Natural killer cell (primary cell): ENCODE data around the gene CYB5R3. TPM values are rescaled to one million over a fixed set of nuclear protein-coding genes. Genes with fewer than 3 reads are reported as not detected.

ENCODE experiments used
- ATAC-seq, 3 donors: fragments of 150-1000 bp in 2 of 3; fragments of 200-7000 bp in 1 of 3; cut with Tn5 transposase; 1 replicate in 1 of 3; 2 replicates in 2 of 3; pipeline ENCODE4 v1.10.0; 2021; ENCODE audit warnings: mild to moderate bottlenecking in 2 of 3, moderate library complexity in 2 of 3
- DNase-seq, 2 donors: peaks; one replicate each; pipeline versions ENCODE4 v3.0.0 to v3.0.0-alpha.2; 2013 to 2021; ENCODE audit warnings: mixed read lengths in 1 of 2
- H3K27ac ChIP-seq: one replicate; pipeline ENCODE4 v1.5.1; 2013; ENCODE audit warnings: mild to moderate bottlenecking, low read length
- H3K27me3 ChIP-seq: one replicate; pipeline ENCODE4 v1.6.1; 2013; ENCODE audit warnings: low read length; ENCODE audit not compliant: control insufficient read depth, insufficient read depth
- H3K36me3 ChIP-seq: one replicate; pipeline ENCODE4 v1.6.1; 2013; ENCODE audit warnings: low read length; ENCODE audit not compliant: control insufficient read depth, insufficient read depth
- H3K4me1 ChIP-seq: one replicate; pipeline ENCODE4 v1.6.1; 2013; ENCODE audit warnings: low read length; ENCODE audit not compliant: control insufficient read depth, insufficient read depth
- H3K4me3 ChIP-seq: one replicate; pipeline ENCODE4 v1.5.1; 2013; ENCODE audit warnings: low read length
- H3K9me3 ChIP-seq: one replicate; pipeline ENCODE4 v1.6.1; 2013; ENCODE audit warnings: low read length; ENCODE audit not compliant: control insufficient read depth, insufficient read depth
- H3K27ac Mint-ChIP-seq, 2 donors: one replicate each; pipeline ENCODE4 v1.8.0; 2022; ENCODE audit warnings: mild to moderate bottlenecking in 2 of 2, mixed read lengths in 2 of 2, moderate library complexity in 1 of 2
- H3K27me3 Mint-ChIP-seq, 2 donors: one replicate each; pipeline ENCODE4 v1.8.0; 2022; ENCODE audit warnings: low read depth in 2 of 2, mixed read lengths in 2 of 2
- H3K36me3 Mint-ChIP-seq: one replicate; pipeline ENCODE4 v1.8.0; 2022; ENCODE audit warnings: mixed read lengths
- H3K4me1 Mint-ChIP-seq, 2 donors: one replicate each; pipeline ENCODE4 v1.8.0; 2022; ENCODE audit warnings: mixed read lengths in 2 of 2
- H3K4me3 Mint-ChIP-seq: one replicate; pipeline ENCODE4 v1.8.0; 2022; ENCODE audit warnings: mild to moderate bottlenecking, moderate library complexity, mixed read lengths
- H3K9me3 Mint-ChIP-seq, 2 donors: one replicate each; pipeline ENCODE4 v1.8.0; 2022; ENCODE audit warnings: mixed read lengths in 2 of 2
- WGBS: methylation state at CpG from one replicate; pipeline ENCODE4 v1.1.7; 2013; ENCODE audit warnings: missing lambda C conversion rate; ENCODE audit not compliant: insufficient coverage; 5-methylcytosine and 5-hydroxymethylcytosine counted together
- intact Hi-C: fragments of 100-400 bp; cut with micrococcal nuclease; formaldehyde crosslinking; loops from one replicate; pipeline ENCODE4 v1.14.2; 2022
- total RNA-seq, 4 donors: library from RNA; stranded (reverse); fragments of 120-200 nt in 1 of 4; gene quantifications; one replicate each; pipeline versions ENCODE4 v1.2.3 to v1.2.4, GENCODE V29; 2013 to 2022
- TF ChIP-seq, protein P1 (sequence below): fragments of 200-600 bp; IDR thresholded peaks from one replicate; pipeline ENCODE4 v1.8.0; 2022; ENCODE audit warnings: antibody characterized with exemption

The CYB5R3 gene
- total RNA-seq, 3 donors from 2014 or later (not counting 1 experiment from before 2014, with no cell fraction given) = 55.7 to 72.6 (median 68.0) TPM

DNA sequence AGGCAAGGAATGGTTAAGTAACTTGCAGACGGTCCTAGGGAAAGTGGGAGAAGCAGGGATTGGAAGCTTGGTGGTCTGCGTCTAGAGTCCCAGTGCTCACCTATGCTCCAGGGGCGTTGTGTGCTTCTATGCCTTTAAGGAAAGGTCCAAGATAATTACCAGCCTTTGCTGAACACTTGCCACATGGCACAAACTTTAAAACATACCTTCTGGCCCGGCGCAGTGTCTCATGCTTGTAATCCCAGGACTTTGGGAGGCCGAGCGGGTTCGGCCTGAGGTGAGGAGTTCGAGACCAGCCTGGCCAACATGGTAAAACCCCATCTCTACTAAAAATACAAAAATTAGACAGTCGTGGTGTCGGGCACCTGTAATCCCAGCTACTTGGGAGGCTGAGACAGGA, 36.9 kb downstream of the CYB5R3 start:
- H3K4me1 Mint-ChIP-seq = peaks cover 34 to 50% of the 10 kb centered on the region in 2 donors

DNA sequence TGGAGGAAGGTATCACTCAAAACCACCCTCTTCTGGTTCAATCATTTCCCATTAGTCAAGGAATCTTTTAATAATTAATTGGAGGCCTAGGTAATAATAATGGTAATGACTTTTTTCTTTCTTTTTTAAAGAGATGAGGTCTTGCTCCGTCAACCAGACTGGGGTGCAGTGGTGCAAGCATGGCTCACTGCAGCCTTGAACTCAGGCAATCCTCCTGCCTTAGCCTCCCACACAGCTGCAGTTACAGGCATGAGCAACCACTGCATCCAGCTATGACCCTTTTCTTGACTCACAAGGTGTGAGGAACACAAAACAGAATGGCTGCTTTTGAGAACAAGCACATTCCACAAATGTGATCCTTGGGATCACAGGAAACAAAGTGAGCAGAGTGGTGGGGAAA, 38.1 kb downstream of the CYB5R3 start:
- Mint-ChIP-seq H3K4me1 (peaks cover 34 to 54% of the 10 kb centered on the region in 2 donors), H3K27me3 (no peaks in the 10 kb centered on the region), H3K9me3 (no peaks in the 10 kb centered on the region), H3K4me3 (peak overlapping the region; percentile 6), H3K27ac (peak overlapping the region in 1 of 2 donors; percentile 53), H3K36me3 (no peaks in the 10 kb centered on the region)
- no peak overlapping the region for H3K27ac ChIP-seq
- no peaks in the 10 kb centered on the region for H3K27me3 ChIP-seq
- TF ChIP-seq, protein P1, sequence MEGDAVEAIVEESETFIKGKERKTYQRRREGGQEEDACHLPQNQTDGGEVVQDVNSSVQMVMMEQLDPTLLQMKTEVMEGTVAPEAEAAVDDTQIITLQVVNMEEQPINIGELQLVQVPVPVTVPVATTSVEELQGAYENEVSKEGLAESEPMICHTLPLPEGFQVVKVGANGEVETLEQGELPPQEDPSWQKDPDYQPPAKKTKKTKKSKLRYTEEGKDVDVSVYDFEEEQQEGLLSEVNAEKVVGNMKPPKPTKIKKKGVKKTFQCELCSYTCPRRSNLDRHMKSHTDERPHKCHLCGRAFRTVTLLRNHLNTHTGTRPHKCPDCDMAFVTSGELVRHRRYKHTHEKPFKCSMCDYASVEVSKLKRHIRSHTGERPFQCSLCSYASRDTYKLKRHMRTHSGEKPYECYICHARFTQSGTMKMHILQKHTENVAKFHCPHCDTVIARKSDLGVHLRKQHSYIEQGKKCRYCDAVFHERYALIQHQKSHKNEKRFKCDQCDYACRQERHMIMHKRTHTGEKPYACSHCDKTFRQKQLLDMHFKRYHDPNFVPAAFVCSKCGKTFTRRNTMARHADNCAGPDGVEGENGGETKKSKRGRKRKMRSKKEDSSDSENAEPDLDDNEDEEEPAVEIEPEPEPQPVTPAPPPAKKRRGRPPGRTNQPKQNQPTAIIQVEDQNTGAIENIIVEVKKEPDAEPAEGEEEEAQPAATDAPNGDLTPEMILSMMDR = no peak
- no peak for ATAC-seq
- DNase-seq = no peak
- intact Hi-C loops = no loop called here
- H3K4me1 ChIP-seq = peaks cover 40% of the 10 kb centered on the region
- H3K36me3 ChIP-seq = peaks cover 10% of the 10 kb centered on the region
- 75% methylated on average over 1 of the region's 1 CpG for WGBS
- no peaks in the 10 kb centered on the region for H3K9me3 ChIP-seq
- H3K4me3 ChIP-seq = no peak overlapping the region

More for the DNA sequence above, 36.9 kb downstream of the CYB5R3 start:
- Histone ChIP-seq H3K27ac (no peak overlapping the region), H3K4me3 (no peak overlapping the region), H3K4me1 (peaks cover 44% of the 10 kb centered on the region), H3K36me3 (peaks cover 10% of the 10 kb centered on the region), H3K27me3 (no peaks in the 10 kb centered on the region), H3K9me3 (no peaks in the 10 kb centered on the region)
- no peaks in the 10 kb centered on the region for H3K36me3 Mint-ChIP-seq
- 88% methylated on average over 11 of the region's 11 CpGs for WGBS
- ATAC-seq (no peak), DNase-seq (no peak)
- intact Hi-C loops = no loop called here
- peak overlapping the region; percentile 100 for H3K27ac Mint-ChIP-seq
- H3K9me3 Mint-ChIP-seq = no peaks in the 10 kb centered on the region
- TF ChIP-seq, protein P1 = no peak
- no peaks in the 10 kb centered on the region for H3K27me3 Mint-ChIP-seq
- peak overlapping the region; percentile 91 for H3K4me3 Mint-ChIP-seq

DNA sequence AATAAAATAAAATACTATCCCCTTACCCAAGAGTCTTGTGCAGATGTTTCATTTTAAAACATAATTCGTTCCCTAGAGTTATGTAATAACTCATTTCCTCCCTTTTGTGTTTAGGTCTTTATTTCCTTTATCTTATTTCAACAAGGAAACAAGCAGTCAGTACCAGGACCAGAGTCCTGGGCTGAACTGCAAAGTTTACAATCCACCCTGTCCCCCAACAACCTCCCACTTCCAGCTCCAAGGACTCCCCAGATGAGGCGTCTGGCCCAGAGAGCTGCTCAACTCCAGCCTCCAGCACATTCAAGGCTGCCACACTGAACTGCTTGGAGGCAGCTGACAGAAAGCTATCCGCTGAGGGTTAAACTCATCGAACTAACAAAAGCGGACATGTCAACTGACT, 39.0 kb downstream of the CYB5R3 start:
- H3K36me3 Mint-ChIP-seq = no peaks in the 10 kb centered on the region
- TF ChIP-seq, protein P1 = no peak
- H3K4me3 Mint-ChIP-seq = no peak overlapping the region
- peaks cover 32% of the 10 kb centered on the region for H3K4me1 ChIP-seq
- ATAC-seq (no peak), DNase-seq (no peak)
- no peaks in the 10 kb centered on the region for H3K9me3 Mint-ChIP-seq
- no peak overlapping the region for H3K27ac ChIP-seq
- no peaks in the 10 kb centered on the region for H3K27me3 Mint-ChIP-seq
- no peak overlapping the region for H3K4me3 ChIP-seq
- no peaks in the 10 kb centered on the region for H3K9me3 ChIP-seq
- intact Hi-C loops = no loop called here
- H3K4me1 Mint-ChIP-seq = peaks cover 26 to 47% of the 10 kb centered on the region in 2 donors
- peak overlapping the region in 1 of 2 donors; percentile 29 for H3K27ac Mint-ChIP-seq
- no peaks in the 10 kb centered on the region for H3K27me3 ChIP-seq
- WGBS = 85% methylated on average over 5 of the region's 5 CpGs
- peaks cover 16% of the 10 kb centered on the region for H3K36me3 ChIP-seq

DNA sequence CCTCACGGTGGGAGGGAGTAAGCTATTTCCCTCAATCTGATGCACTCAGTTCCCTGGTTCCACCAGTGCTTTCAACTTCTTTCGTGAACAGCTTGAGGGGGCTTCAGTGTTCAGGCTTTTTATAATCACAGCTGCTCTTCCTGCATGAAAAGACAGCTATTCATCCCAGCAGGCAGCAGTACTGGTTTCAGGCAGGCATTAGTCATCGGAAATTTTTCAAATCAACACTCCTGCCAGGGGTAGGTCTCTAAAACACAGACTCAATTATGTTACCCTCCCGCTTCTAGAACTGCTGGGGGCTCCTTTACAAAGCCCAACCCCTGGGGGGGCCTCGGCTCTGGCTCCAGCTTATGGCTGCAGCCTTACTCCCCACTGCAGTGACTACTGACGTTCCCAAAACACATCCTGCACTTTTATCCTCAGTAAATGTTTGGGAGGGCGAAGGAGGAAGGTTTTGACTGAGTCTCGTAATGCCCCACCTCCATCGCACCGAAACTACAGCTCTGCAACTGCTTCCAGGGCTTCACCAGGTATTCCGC, 40.3 kb downstream of the CYB5R3 start:
- H3K4me1 ChIP-seq = peaks cover 29% of the 10 kb centered on the region
- no peak for DNase-seq
- no peaks in the 10 kb centered on the region for H3K27me3 Mint-ChIP-seq
- H3K27me3 ChIP-seq = no peaks in the 10 kb centered on the region
- TF ChIP-seq, protein P1 = no peak
- H3K4me1 Mint-ChIP-seq = peaks cover 17 to 43% of the 10 kb centered on the region in 2 donors
- H3K9me3 Mint-ChIP-seq = no peaks in the 10 kb centered on the region
- no peak overlapping the region for H3K4me3 Mint-ChIP-seq
- no peaks in the 10 kb centered on the region for H3K36me3 Mint-ChIP-seq
- ATAC-seq = no peak
- H3K4me3 ChIP-seq = no peak overlapping the region
- no peaks in the 10 kb centered on the region for H3K9me3 ChIP-seq
- 93% methylated on average over 10 of the region's 11 CpGs for WGBS
- H3K36me3 ChIP-seq = peaks cover 23% of the 10 kb centered on the region
- no peak overlapping the region for H3K27ac ChIP-seq
- intact Hi-C loops = no loop called here
- peak overlapping the region in 1 of 2 donors; percentile 57 for H3K27ac Mint-ChIP-seq
